ENCODE results near the gene NFASC.

NFASC gene

GRCh38 chr1:205052690-205053089, 182.0 kb downstream of the NFASC start:
- Histone ChIP-seq H3K27ac (no peak overlapping the region), H3K4me3 (ENCODE audit: low read depth, low read length) (no peak overlapping the region), H3K36me3 (replicated peaks) (no peaks in the 10 kb centered on the region), H3K27me3 (replicated peaks) (no peaks in the 10 kb centered on the region)
- in situ Hi-C loops (cut with HindIII; ENCODE audit: low pct_ligation_motif_present, low sequenced_read_pairs) = no loop called here
- DNase-seq = no peak
- no peak for TF ChIP-seq CTCF (IDR thresholded peaks at IDR 0.05; ENCODE audit: low read depth, low read length, missing control alignments)

DNA sequence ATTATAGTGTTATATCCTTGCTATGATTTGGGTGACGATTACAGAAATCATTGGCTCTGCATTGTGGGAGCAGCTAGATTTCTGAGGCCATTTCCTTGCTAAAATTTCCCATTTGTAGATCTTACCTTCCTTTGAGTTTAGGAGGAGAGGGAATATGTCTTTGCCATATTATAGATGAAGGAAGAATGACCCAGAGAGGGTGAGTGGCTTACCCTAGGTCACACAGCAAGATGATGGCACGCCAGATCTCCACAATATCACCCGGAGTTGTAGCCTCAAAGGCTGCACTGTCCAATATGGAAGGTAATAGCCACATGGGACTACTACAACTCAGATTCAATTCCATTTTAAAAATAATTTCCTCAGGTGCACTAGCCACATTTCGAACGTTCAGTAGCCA, 182.6 kb downstream of the NFASC start:
- no peak for TF ChIP-seq CTCF (IDR thresholded peaks at IDR 0.05; ENCODE audit: low read depth, low read length, missing control alignments)
- no peak overlapping the region for H3K27ac ChIP-seq
- no peak for DNase-seq
- in situ Hi-C loops (cut with HindIII; ENCODE audit: low pct_ligation_motif_present, low sequenced_read_pairs) = no loop called here
- no peak overlapping the region for H3K4me3 ChIP-seq (ENCODE audit: low read depth, low read length)
- no peaks in the 10 kb centered on the region for H3K27me3 ChIP-seq (replicated peaks)
- no peaks in the 10 kb centered on the region for H3K36me3 ChIP-seq (replicated peaks)

DNA sequence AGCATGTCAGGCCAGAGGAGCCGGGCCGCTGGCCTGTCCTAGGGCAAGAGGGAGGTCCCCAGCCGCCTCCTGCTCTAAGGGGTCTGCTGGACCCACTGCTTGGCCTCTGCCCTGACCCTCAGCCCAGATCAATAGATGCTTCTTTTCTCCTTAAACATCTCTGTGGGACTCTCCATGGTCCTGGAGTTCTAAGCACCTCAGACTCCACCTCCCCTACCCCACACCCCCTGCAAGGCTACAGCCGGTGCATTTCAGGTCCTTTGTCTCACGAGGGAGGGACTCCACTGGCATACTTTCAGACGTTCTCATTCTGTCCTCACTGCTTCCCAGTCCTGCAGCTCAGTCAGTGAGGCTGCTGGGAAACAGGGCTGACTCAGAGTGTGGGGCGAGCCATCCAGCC, 183.4 kb downstream of the NFASC start:
- no peak overlapping the region for H3K27ac ChIP-seq

DNA sequence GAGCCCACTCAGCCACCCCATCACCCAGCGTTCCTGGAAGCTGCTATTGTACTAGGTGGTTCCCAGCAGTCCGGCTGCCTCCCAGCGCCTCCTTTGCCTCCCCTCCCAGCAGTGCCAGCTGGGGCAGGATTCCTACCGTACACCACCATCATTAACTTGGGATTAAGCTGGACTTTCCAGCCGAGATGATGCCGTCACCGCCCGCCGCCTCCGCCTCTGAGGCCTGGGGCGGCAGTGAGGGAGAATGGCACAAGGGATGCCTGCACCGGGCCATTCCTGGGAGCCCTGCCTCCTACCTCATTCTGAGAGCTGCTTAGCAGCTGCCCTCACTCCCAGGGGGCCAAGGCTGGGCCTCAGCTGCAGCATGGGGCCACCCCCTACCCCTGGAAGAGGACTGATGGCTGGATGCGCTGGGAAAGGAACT, 185.5 kb downstream of the NFASC start:
- in situ Hi-C loops (cut with HindIII; ENCODE audit: low pct_ligation_motif_present, low sequenced_read_pairs) = no loop called here
- Histone ChIP-seq H3K27ac (no peak overlapping the region), H3K4me3 (ENCODE audit: low read depth, low read length) (no peak overlapping the region), H3K27me3 (replicated peaks) (no peaks in the 10 kb centered on the region), H3K36me3 (replicated peaks) (no peaks in the 10 kb centered on the region)
- DNase-seq = no peak
- TF ChIP-seq CTCF (IDR thresholded peaks at IDR 0.05; ENCODE audit: low read depth, low read length, missing control alignments) = no peak

More for the DNA sequence above, 183.4 kb downstream of the NFASC start:
- no peaks in the 10 kb centered on the region for H3K36me3 ChIP-seq (replicated peaks)
- no peak overlapping the region for H3K4me3 ChIP-seq (ENCODE audit: low read depth, low read length)
- TF ChIP-seq CTCF (IDR thresholded peaks at IDR 0.05; ENCODE audit: low read depth, low read length, missing control alignments) = no peak
- no peaks in the 10 kb centered on the region for H3K27me3 ChIP-seq (replicated peaks)
- in situ Hi-C loops (cut with HindIII; ENCODE audit: low pct_ligation_motif_present, low sequenced_read_pairs) = no loop called here
- DNase-seq = no peak

- no peak for TF ChIP-seq CTCF (IDR thresholded peaks at IDR 0.05; ENCODE audit: low read depth, low read length, missing control alignments)
- no peaks in the 10 kb centered on the region for H3K36me3 ChIP-seq (replicated peaks)
Measured at GRCh38 chr1:205056956-205057568, 186.4 kb downstream of the NFASC start.

More at GRCh38 chr1:205056956-205057568, 186.4 kb downstream of the NFASC start:
- in situ Hi-C loops (cut with HindIII; ENCODE audit: low pct_ligation_motif_present, low sequenced_read_pairs) = no loop called here
- H3K27me3 ChIP-seq (replicated peaks) = no peaks in the 10 kb centered on the region
- no peak overlapping the region for H3K27ac ChIP-seq
- no peak for DNase-seq
- no peak overlapping the region for H3K4me3 ChIP-seq (ENCODE audit: low read depth, low read length)

Data from brain microvascular endothelial cell (primary cell).